GM19240 (cell line): ENCODE measurements around the gene JKAMP.
"Not testable (repeated sequence)": the region's sequence is repeated elsewhere in the genome, so short reads cannot be mapped to it uniquely, and the experiment has no call there.

Experiments used
- DNase-seq: peaks from one replicate; pipeline ENCODE4 v3.0.0; 2011; ENCODE audit warnings: low spot score; ENCODE audit not compliant: insufficient read length

JKAMP gene, protein sequence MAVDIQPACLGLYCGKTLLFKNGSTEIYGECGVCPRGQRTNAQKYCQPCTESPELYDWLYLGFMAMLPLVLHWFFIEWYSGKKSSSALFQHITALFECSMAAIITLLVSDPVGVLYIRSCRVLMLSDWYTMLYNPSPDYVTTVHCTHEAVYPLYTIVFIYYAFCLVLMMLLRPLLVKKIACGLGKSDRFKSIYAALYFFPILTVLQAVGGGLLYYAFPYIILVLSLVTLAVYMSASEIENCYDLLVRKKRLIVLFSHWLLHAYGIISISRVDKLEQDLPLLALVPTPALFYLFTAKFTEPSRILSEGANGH

DNA sequence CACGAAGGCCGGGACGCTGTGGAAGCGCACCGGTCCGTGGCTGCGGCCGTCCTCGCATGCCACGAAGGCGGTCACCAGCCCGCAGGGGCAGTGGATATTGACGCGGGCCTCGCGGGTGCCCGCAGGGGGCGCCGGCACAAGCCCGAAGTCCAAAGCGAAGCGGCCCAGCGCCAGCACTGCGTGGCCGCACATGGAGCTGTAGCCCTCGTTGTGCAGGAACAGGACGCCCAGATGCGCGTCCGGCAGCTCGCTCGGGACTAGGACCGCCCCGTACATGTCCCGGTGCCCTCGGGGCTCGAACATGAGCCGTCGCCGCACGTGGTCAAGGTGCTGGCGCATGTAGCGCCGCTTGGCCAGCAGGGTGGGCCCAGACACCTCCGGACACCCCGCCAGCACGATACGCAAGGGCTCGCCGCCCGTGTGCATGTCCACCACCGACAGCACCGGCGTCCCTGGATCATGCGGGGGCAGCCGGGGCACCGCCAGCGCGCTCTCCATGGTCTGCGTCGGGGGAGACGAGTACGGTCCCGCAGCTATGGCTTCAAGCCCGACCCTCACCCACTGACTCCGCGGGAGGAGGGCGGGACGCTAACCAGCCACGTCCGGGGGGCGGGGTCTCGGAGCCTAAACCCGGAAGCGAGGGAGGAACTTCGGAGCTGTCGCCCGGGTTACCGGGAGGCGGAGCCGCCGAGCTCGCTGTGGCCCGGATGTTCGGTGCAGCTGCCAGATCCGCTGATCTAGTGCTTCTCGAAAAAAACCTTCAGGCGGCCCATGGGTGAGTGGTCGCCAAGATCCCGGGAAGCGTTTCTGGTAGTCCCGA lies at the start of gene JKAMP, which contains the start of gene L3HYPDH:
TSS of gene JKAMP (plus strand) at position 699 of the 820 bp plus-strand sequence. CDS start at position 772, 73 bp downstream.
TSS of gene L3HYPDH (minus strand) at position 590 of the 820 bp plus-strand sequence. CDS start at position 498, 92 bp downstream.
- DNase-seq: peak; percentile 70

DNA sequence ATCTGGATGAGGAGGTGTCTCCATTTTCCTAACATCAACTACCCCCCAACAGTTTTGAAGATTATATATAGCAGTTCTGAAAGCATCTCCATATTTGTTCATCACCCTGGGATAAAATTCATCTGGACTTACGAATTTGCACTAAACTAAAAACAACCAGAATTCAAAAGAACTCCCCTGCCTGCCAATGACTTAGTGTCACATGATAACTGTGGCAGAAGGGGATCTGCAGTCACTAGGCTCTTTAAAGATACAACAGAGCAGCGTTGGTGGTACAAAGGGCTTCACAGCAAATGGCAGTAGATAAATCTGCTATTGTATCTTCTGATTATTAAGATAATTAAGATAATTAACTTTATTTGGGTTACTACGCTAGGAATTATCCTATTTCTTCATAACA lies 49.2 kb upstream of the JKAMP start:
- DNase-seq: no peak

DNA sequence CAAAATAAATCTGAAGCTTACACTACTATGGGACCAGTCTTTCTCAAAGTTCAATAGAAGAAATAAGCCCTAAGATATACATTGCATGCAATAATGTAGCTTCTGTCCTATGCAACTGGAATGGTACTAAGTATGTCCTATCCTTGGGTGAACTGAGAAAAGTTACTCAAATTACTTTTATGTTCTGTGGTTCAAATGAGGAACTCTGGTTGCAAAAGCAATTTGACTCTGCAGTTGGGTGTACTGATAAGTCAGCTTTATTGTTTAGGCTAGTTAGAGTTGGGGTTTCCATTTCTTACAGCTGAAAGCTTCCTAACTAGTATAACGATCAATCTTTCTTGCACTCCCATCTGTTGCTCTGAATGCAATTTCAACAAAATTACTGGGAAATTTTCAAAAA lies 48.3 kb upstream of the JKAMP start:
- DNase-seq: no peak

DNA sequence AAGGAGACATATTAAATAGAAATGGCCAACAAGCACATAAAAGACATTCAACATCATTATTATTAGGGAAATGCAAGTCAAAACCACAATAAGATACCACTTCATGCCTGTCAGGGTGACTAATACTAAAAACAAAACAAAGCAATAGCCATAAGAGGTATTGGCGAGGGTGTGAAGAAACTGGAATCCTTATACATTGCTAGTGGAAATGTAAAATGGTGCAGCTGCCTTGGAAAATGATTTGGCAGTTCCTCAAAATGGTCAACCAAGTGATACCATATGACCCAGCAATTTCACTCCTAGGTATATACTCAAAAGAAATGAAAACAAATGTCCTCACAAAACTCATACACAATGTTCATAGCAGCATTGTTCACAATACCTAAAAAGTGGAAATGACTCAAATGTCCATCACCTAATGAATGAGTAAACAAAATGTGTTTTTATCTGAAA lies 46.1 kb upstream of the JKAMP start:
- no peak for DNase-seq

DNA sequence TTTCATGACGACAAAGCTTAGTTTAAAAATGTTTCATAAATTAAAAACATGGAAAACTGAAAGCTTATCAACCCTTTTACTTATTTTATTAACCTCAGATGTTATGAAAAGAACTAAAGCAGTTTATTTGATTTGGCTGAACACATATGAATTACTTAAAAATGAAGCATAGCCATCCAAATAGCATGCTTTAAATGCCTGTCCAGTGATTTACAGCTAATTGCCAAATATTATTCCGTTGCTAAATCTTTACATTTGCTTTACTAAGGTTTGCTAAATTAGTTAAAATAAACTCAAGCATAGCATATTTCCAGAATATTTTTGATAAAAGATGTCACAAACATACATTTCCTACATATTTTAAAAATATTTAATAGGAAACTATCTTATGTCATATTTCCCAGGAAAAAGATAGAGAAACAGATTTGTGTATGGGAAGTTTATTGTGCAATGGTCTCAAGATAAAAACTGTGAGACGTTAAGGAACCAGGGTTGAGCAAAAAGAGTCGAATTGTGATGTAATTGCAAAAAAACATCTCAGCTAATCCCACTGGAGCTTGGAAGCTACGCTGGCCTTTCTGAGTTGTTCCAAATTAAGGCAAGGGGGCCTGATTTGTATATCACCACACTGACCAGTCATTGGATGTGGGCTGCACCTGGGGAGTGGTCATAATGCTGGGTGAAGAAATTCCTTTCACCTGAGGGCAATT lies 44.9 kb upstream of the JKAMP start:
- DNase-seq: no peak

DNA sequence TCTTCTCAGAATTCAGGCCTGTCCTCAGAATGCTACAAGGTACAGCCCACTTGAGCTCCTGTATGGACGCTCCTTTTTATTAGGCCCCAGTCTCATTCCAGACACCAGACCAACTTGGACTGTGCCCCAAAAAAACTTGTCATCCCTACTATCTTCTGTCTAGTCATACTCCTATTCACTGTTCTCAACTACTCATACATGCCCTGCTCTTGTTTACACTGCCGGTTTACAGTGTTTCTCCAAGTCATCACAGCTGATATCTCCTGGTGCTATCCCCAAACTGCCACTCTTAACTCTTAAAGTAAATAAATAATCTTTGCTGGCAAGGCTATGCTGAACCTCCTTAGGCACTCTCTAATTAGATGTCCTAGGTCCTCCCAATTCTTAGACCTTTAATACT lies 35.6 kb upstream of the JKAMP start:
- DNase-seq: not testable (repeated sequence)

DNA sequence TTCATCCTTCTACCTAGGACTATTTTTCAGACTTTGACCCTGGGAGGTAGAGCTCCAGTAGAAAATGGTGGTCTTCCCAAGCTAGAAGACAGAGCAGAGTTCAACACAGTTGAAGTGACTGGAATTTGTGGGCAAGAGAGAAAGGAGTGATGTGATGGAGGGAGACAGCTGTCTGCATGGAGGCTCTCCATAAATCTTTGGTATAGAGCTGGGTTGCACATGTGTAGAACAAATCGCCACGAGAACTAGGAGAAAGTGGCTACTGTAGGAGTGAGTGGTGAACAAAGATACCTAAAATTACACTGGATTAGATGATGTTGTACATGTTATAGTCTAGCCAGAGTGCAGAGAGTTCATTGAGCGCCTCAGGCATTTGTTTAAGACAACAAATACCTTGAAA lies 33.6 kb upstream of the JKAMP start:
- DNase-seq: no peak

DNA sequence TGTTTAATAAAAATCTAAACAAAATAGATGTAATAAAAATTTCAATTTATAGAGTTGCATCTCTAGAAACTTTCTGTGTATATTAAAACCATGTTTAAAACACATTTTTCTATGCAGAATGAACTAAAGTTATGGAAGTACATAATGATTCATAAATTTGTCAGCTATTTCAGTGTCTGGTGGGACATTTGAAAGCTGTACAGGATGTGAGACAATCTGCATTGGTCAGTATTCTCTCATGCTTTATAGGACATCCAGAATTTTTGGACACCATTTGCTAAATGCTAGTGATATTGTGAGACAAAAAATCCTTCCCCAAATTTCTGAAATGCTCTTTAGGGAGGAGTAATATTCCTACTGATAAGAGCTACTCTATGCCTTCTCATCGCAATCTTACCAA lies 32.5 kb upstream of the JKAMP start:
- DNase-seq: no peak

DNA sequence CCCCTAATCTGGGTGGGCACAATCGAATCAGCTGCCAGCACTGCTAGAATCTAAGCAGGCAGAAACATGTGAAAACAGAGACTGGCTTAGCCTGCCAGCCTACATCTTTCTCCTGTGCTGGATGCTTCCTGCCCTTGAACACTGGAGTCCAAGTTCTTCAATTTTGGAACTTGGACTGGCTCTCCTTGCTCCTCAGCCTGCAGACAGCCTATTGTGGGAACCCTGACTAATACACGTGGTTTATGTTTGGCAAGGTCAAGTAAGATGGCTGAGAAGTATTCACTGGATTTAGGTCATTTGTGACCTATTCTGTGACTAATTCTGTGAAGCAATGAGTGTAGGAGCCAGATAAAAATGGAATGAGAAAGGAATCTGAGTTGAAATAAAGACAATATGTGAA lies 30.2 kb upstream of the JKAMP start:
- DNase-seq: no peak

DNA sequence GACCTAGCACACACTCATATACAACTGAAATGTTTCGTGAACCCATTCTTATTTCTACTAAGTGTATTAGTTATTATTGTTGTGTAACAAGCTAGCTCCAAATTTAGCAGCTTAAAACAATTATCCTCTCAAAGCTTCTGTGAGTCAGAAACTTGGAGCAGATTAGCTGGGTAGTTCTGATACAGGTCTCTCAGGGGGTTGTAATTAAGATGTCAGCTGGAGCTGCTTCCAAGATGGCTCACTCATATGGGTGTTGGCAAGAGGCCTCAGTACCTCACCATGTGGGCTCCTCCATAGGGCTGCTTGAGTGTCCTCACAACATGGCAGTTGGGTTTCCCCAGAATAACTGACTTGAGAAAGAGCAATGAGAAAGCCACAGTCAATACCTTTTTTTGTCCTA lies 28.9 kb upstream of the JKAMP start:
- no peak for DNase-seq

DNA sequence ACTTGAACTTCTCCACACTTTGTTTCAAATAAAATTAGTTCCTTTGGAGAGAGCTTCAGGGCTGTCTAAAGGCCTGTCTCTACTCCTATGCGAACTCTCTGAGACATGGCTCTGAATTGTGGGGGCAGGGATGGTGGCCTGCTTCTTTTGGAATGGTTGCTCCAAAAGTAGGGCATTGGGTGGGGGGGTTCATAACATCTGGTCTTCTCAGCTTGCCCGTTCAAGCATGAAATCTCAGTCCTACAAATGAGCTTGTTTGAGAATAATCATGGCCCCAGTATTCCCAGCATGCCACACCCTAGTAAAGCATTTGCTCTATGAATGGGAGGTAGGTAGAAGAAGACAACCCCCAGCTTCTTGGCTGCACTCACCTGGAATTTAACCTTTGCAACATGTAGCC lies 25.8 kb upstream of the JKAMP start:
- DNase-seq: no peak

DNA sequence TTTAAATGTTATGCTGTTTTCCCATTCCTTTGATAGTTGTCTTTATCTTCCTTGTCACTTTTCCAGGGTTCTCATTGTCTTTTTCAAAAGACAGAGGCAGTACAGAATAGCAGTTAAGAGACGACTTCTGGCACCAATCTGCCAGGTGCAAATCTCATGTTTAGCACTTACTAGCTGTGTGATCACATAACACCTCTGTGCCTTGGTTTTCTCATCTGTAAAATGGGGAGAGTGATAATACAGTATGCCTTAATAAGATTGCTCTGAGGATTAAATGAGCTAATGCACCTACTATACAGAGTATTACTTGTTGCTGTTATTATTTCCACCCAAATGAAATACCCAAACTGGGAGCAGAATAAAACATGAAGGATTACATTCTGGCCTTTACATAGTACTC lies 23.9 kb upstream of the JKAMP start:
- DNase-seq: no peak

DNA sequence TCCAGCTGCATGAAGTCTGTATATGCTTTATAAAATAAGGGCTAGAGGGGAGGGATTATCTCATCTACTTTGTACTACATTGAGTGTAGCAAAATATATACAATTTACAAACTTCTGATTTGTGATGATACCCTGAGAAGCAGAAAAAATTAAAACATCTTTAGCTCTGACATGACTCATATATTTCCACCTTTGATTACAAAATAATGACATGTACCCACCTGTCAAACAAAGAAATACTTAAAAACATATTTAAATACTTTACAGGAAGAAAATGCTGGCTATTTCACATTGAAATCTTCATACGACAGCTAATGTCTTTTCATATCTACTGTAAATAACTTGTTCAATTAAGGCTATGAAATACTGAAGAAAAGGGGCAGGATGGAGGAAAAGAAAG lies 22.4 kb upstream of the JKAMP start:
- no peak for DNase-seq

DNA sequence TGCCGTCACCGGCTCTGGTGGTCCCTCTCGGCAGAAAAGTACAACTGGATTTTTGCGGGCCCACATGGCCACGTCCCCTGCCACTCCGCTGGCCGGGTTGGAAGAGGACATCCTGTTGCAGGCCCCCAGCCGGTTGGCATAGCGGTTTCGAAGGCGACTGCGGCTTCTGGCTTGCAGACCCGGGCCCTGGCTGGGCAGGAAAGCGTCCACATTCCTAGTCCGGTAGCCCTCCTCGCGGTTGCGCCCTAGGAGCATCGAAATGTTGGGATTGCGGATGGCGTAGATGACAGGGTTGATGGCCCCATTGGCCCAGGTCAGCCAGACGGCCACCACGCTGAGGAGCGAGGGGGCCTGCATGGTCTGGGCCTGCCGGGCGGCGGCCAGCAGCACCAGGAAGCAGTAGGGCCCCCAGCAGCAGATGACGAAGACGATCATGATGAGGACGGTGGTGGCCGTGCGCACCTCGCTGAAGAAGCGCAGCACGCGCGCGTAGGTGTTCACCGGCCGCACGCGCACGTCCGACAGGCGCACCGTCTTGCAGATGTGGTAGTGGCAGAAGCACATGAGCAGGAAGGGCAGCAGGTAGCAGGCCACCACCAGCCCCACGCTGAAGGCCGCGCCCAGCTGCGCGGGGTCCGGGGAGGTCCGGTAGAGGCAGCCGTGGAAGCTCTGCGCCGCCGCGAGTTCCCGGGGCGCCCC lies 20.4 kb upstream of the JKAMP start:
- no peak for DNase-seq

DNA sequence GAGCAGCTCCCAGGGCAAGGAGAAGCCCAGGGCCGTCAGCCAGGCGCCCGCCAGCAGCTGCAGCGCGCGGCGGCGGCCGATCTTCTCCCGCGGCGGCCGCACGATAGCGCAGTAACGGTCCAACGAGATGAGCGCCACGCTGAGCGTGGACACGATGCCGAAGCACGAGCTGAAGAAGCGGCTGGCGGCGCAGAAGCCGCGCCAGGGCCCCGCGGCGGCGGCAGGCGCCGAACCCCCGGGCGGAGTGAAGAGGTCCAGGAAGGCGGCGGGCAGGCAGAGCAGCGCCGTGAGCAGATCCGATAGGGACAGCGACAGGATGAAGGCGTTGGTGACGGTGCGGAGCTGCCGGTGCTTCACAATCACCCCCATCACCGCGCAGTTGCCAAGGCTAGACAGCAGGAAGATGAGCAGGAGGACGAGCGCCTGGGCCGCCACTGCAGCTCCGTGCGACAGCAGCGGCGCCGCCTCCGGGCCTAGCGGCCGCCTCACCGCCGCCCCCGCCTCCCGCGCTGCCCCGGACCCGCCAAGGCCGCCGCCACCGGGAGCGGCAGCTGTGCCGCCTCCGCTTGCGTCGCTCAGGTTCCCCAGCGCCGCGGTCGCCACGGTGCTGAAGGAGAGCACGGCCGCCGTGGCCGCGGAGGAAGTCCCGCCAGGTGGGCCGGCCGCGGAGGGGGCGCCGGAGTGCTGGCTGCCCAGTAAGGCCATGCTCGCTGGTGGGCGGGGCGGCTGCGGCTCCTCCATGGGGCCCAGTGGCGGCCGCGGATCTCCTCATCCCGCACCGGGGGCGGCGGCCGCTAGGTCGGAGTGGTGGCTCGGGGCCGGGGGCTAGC lies 19.6 kb upstream of the JKAMP start:
- DNase-seq: peak; percentile 37

DNA sequence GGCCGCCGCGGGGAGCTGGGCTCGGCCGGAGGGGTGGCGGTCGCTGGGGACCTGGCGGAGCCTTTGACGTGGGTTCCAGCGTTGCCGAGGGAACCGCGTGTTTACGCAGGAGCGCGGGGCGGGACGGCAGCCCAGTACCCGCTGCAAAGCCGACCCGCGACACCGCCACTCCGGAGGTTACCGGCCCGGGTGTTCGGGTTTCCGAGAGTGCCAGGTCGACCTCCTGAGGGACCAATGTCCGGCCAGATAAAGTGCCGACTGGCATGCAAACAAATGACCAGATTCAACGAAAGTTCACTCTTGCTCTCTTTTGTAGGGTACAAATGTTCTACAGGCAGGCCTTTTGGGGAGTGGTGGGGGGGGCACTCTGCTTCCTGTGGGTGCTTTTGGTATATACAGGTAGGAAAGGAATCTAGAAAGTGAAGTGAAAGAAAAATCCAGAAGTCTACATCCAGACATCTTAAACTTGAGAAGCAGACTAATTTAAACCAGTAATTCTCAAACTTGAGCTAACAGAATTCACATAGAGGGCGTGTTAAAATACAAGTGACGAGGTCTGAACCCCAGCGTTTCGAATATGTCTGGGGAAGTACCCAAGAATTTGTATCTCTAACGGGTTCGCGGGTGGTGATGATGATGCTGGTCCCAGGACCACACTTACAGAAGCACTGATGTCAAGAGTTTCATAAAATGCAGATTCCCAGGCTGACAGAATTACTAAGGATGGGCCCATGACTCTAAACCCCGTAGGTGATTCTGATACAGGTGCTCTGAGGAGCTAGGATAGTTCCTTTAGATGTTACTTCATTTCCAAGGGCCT lies 18.8 kb upstream of the JKAMP start, which contains the start of gene GPR135:
TSS of gene GPR135 (minus strand) at position 65 of the 820 bp plus-strand sequence. CDS start 154 bp downstream, outside the sequence.
- DNase-seq: no peak

DNA sequence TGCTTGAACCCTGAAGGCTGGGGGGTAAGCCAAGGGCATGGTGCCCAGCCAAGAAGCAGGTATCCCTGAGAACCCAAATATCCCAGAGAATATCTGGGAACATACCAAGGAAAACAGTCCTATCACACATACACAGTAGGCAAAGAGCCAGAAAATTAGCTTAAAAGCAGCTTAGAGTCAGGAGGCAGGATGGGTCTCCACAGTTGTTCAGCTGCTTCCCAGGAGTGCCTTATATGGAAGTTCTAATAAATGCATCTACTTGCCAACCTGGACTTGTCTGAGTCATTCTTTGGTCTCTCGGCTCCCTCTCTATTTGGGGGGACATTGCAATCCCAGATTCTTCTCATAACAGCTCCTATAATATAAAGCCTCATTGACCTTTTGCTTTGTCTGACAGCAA lies 10.1 kb upstream of the JKAMP start:
- no peak for DNase-seq

DNA sequence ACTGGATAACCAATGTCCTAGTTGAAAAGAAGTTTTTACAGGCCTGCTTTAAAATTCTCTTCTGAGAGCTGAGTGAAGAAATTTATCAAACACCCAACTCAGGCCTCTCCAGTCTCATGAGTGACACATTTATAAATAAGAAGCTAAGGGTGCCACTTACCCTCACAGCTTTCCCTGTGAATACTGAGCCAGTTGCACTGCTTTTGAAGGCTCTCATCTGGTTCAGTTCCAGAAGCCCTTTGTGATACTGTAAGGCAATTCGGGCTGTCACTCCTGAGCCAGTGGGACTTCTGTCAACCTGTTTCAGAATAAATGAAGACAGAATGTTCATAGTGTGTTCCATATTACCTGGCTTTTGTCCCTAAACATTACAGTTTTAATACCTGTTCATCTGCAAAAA lies 8.6 kb upstream of the JKAMP start:
- no peak for DNase-seq

DNA sequence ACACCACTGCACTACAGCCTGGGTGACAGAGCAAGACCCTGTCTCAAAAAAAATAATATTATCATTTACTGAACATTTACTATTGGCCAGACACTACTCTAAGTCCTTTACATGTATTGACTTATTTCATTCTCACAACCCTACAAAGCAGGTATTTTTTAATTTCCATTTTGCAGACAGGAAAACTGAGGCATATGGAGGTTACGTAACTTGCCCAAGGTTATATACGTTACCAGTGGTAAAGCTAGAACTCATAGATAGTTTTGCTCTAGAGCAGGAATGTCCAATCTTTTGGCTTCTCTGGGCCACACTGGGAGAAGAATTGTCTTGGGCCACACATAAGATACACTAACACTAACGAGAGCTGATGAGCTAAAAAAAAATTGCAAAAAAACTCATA lies 5.8 kb upstream of the JKAMP start:
- no peak for DNase-seq
